Liver (tissue), 9 donors: ENCODE measurements around the gene CCDC88C. TPM values are rescaled to one million over a fixed set of nuclear protein-coding genes. Genes with fewer than 3 reads are reported as not detected.

Experiments used
- DNase-seq: peaks from one replicate; pipeline ENCODE4 v3.0.0-alpha.2; 2017; ENCODE audit warnings: low spot score
- H3K27ac ChIP-seq, 2 donors: one replicate each; pipeline ENCODE4 v1.7.0; 2013; ENCODE audit warnings: inconsistent platforms in 2 of 2, low read length in 2 of 2, control low read depth in 1 of 2, low read depth in 1 of 2, mild to moderate bottlenecking in 1 of 2
- H3K27me3 ChIP-seq, 4 donors: one replicate each; pipeline versions ENCODE4 v1.6.1 to v1.7.0; 2013; ENCODE audit warnings: low read length in 3 of 4, inconsistent platforms in 1 of 4, mild to moderate bottlenecking in 1 of 4, moderate library complexity in 1 of 4; ENCODE audit not compliant: control insufficient read depth in 4 of 4, insufficient read depth in 4 of 4
- H3K36me3 ChIP-seq, 4 donors: one replicate each; pipeline versions ENCODE4 v1.6.1 to v1.7.0; 2013; ENCODE audit warnings: low read length in 3 of 4, mild to moderate bottlenecking in 3 of 4, low read depth in 1 of 4, moderate library complexity in 1 of 4; ENCODE audit not compliant: control insufficient read depth in 4 of 4, insufficient read depth in 3 of 4
- H3K4me1 ChIP-seq, 4 donors: one replicate each; pipeline versions ENCODE4 v1.6.1 to v1.7.0; 2013; ENCODE audit warnings: low read length in 3 of 4, mild to moderate bottlenecking in 3 of 4, moderate library complexity in 1 of 4; ENCODE audit not compliant: control insufficient read depth in 4 of 4, insufficient read depth in 4 of 4
- H3K4me3 ChIP-seq, 3 donors: one replicate each; pipeline versions ENCODE4 v1.6.1 to v1.7.0; 2013; ENCODE audit warnings: low read length in 3 of 3, control low read depth in 1 of 3, low read depth in 1 of 3, mild to moderate bottlenecking in 1 of 3
- H3K9ac ChIP-seq, 2 donors: one replicate each; pipeline ENCODE4 v1.7.0; 2013; ENCODE audit warnings: low read length in 2 of 2, mild to moderate bottlenecking in 2 of 2, moderate library complexity in 2 of 2, control low read depth in 1 of 2, low read depth in 1 of 2
- H3K9me3 ChIP-seq, 4 donors: one replicate each; pipeline versions ENCODE4 v1.6.1 to v1.7.0; 2013; ENCODE audit warnings: low read length in 3 of 4; ENCODE audit not compliant: control insufficient read depth in 4 of 4
- ATF3 ChIP-seq: IDR thresholded peaks from 2 replicates; pipeline ENCODE4 v1.6.1; 2016; ENCODE audit warnings: antibody characterized with exemption
- CTCF ChIP-seq: fragments of 150-350 bp; IDR thresholded peaks from 2 replicates; pipeline ENCODE4 v1.5.1; 2017; ENCODE audit warnings: improper control_type of control experiment, low read depth, low read length; ENCODE audit not compliant: missing input control
- EGR1 ChIP-seq, 2 donors: IDR thresholded peaks; 2 replicates each; pipeline ENCODE4 v1.6.1; 2016 to 2018; ENCODE audit warnings: antibody characterized with exemption in 2 of 2, low read depth in 2 of 2
- FOXA2 ChIP-seq: IDR thresholded peaks from 2 replicates; pipeline ENCODE4 v1.6.1; 2016; ENCODE audit warnings: antibody characterized with exemption
- GABPA ChIP-seq, 2 donors: IDR thresholded peaks in 1 of 2; conservative IDR thresholded peaks in 1 of 2; 2 replicates each; pipeline ENCODE4 v1.6.1; 2016; ENCODE audit warnings: antibody characterized with exemption in 2 of 2, mild to moderate bottlenecking in 1 of 2, moderate library complexity in 1 of 2
- HNF4A ChIP-seq, 2 donors: conservative IDR thresholded peaks; 2 replicates each; pipeline ENCODE4 v1.6.1; 2016; ENCODE audit warnings: antibody characterized with exemption in 2 of 2, mild to moderate bottlenecking in 2 of 2
- JUND ChIP-seq, 2 donors: IDR thresholded peaks; 2 replicates each; pipeline ENCODE4 v1.6.1; 2016; ENCODE audit warnings: antibody characterized with exemption in 2 of 2
- MAX ChIP-seq: IDR thresholded peaks from 2 replicates; pipeline ENCODE4 v1.6.1; 2016; ENCODE audit warnings: antibody characterized with exemption
- NR2F2 ChIP-seq: IDR thresholded peaks from 2 replicates; pipeline ENCODE4 v1.6.1; 2016; ENCODE audit warnings: antibody characterized with exemption
- RAD21 ChIP-seq, 2 donors: IDR thresholded peaks; 2 replicates each; pipeline ENCODE4 v1.6.1; 2016; ENCODE audit warnings: antibody characterized with exemption in 2 of 2, mild to moderate bottlenecking in 2 of 2
- RXRA ChIP-seq, 2 donors: IDR thresholded peaks; 2 replicates each; pipeline ENCODE4 v1.6.1; 2017 to 2018; ENCODE audit warnings: antibody characterized with exemption in 2 of 2, mild to moderate bottlenecking in 1 of 2
- SP1 ChIP-seq: IDR thresholded peaks from 2 replicates; pipeline ENCODE4 v1.6.1; 2018; ENCODE audit warnings: antibody characterized with exemption, mild to moderate bottlenecking
- TAF1 ChIP-seq: conservative IDR thresholded peaks from 2 replicates; pipeline ENCODE4 v1.6.1; 2016; ENCODE audit warnings: antibody characterized with exemption, mild to moderate bottlenecking
- YY1 ChIP-seq: IDR thresholded peaks from 2 replicates; pipeline ENCODE4 v1.6.1; 2016; ENCODE audit warnings: antibody characterized with exemption, mild to moderate bottlenecking
- WGBS: extraction: QIAGEN DNeasy Blood & Tissue Kit; methylation state at CpG from one replicate; pipeline ENCODE4 v1.1.7; 2013; 5-methylcytosine and 5-hydroxymethylcytosine counted together
- polyA plus RNA-seq, 2 donors: library from polyadenylated mRNA; stranded (reverse) in 1 of 2; unstranded in 1 of 2; fragments of 200-250 nt in 1 of 2; fragments of >200 nt in 1 of 2; fragmentation: Nextera tagmentation in 1 of 2; extraction: Ambion mirVana in 1 of 2; gene quantifications; one replicate each; pipeline versions ENCODE4 v1.2.1 to v1.2.3, GENCODE V29; 2013 to 2015
- total RNA-seq, 2 donors: library from RNA; depleted of rRNA; stranded (reverse); fragments of >200 nt; gene quantifications; one replicate each; pipeline ENCODE4 v1.2.3, GENCODE V29; 2014
- donor health status: healthy.
- donor health status: healthy.
- donor health status: healthy.
- donor health status: healthy.
- donor health status: healthy.

The CCDC88C gene
- total and polyA plus RNA-seq, 4 donors = 1.3 to 10.8 (median 4.0) TPM

- Histone ChIP-seq H3K4me1 (no peaks in the 10 kb centered on the region), H3K27me3 (no peaks in the 10 kb centered on the region), H3K9me3 (no peaks in the 10 kb centered on the region), H3K36me3 (peaks cover 0 to 64% (median 19%) of the 10 kb centered on the region in 4 donors), H3K4me3 (no peak overlapping the region), H3K27ac (no peak overlapping the region), H3K9ac (no peak overlapping the region)
- 97% methylated on average over 17 of the region's 17 CpGs for WGBS
- DNase-seq = no peak
- TF ChIP-seq FOXA2 = no peak
Observed at GRCh38 chr14:91295276-91295845, 122.3 kb downstream of the CCDC88C start.

GRCh38 chr14:91294153-91294552 is 123.5 kb downstream of the CCDC88C start:
- no peak for DNase-seq
- no peak overlapping the region for H3K27ac ChIP-seq
- H3K36me3 ChIP-seq = peaks cover 0 to 62% (median 17%) of the 10 kb centered on the region in 4 donors
- no peaks in the 10 kb centered on the region for H3K4me1 ChIP-seq
- no peaks in the 10 kb centered on the region for H3K9me3 ChIP-seq
- TF ChIP-seq SP1 (no peak), HNF4A (conservative IDR thresholded peaks at IDR 0.05) (no peak), JUND (IDR thresholded peaks at IDR 0.05) (no peak), NR2F2 (no peak), RXRA (IDR thresholded peaks at IDR 0.05) (no peak), FOXA2 (no peak), YY1 (no peak), MAX (no peak), RAD21 (IDR thresholded peaks at IDR 0.05) (no peak), CTCF (no peak), ATF3 (no peak), GABPA (IDR thresholded peaks at IDR 0.05 in 1 of 2, conservative IDR thresholded peaks at IDR 0.05 in 1 of 2) (no peak), EGR1 (IDR thresholded peaks at IDR 0.05; ENCODE audit: low read depth in 2 of 2) (no peak)
- 90% methylated on average over 7 of the region's 7 CpGs for WGBS
- H3K4me3 ChIP-seq = no peak overlapping the region
- H3K9ac ChIP-seq = no peak overlapping the region
- no peaks in the 10 kb centered on the region for H3K27me3 ChIP-seq

- no peak overlapping the region for H3K4me3 ChIP-seq
- no peak for TF ChIP-seq TAF1
- no peak for DNase-seq
- H3K9me3 ChIP-seq = no peaks in the 10 kb centered on the region
- WGBS = 56% methylated on average over 12 of the region's 12 CpGs
- H3K36me3 ChIP-seq = peaks cover 0 to 62% (median 18%) of the 10 kb centered on the region in 4 donors
- H3K27me3 ChIP-seq = no peaks in the 10 kb centered on the region
- H3K4me1 ChIP-seq = no peaks in the 10 kb centered on the region
- no peak overlapping the region for H3K9ac ChIP-seq
- no peak overlapping the region for H3K27ac ChIP-seq
Observed at GRCh38 chr14:91293281-91293680, 124.3 kb downstream of the CCDC88C start.
